ENCODE measurements around the gene SNCAIP.

SNCAIP gene

GRCh38 chr5:122330881-122331280 is 18.8 kb downstream of the SNCAIP start:
- no peak for DNase-seq (ENCODE audit: low read depth in 1 of 2, low spot score in 1 of 2)
- no peak for TF ChIP-seq SPI1 (IDR thresholded peaks at IDR 0.05; ENCODE audit: borderline replicate concordance, low read depth)
- Histone ChIP-seq H3K27me3 (ENCODE audit: insufficient read depth, poor library complexity, severe bottlenecking) (no peaks in the 10 kb centered on the region), H3K27ac (replicated peaks) (no peak overlapping the region), H3K4me3 (replicated peaks; ENCODE audit: insufficient read depth, low read length) (no peak overlapping the region)

GRCh38 chr5:122332599-122333555 is 20.8 kb downstream of the SNCAIP start:
- Histone ChIP-seq H3K27me3 (ENCODE audit: insufficient read depth, poor library complexity, severe bottlenecking) (no peaks in the 10 kb centered on the region), H3K27ac (replicated peaks) (no peak overlapping the region), H3K4me3 (replicated peaks; ENCODE audit: insufficient read depth, low read length) (no peak overlapping the region)
- no peak for TF ChIP-seq SPI1 (IDR thresholded peaks at IDR 0.05; ENCODE audit: borderline replicate concordance, low read depth)
- TF ChIP-seq POLR2AphosphoS5 (IDR thresholded peaks at IDR 0.05; ENCODE audit: low read depth) = no peak
- no peak for TF ChIP-seq CTCF (IDR thresholded peaks at IDR 0.05; ENCODE audit: insufficient read depth, low read length)
- no peak for TF ChIP-seq REST (IDR thresholded peaks at IDR 0.05; ENCODE audit: insufficient replicate concordance, low read depth)
- TF ChIP-seq GABPA (IDR thresholded peaks at IDR 0.05; ENCODE audit: low read depth) = no peak
- DNase-seq (ENCODE audit: low read depth in 1 of 2, low spot score in 1 of 2) = no peak

GRCh38 chr5:122333564-122333963 is 21.5 kb downstream of the SNCAIP start:
- TF ChIP-seq CTCF (IDR thresholded peaks at IDR 0.05; ENCODE audit: insufficient read depth, low read length) (no peak), POLR2AphosphoS5 (IDR thresholded peaks at IDR 0.05; ENCODE audit: low read depth) (no peak), REST (IDR thresholded peaks at IDR 0.05; ENCODE audit: insufficient replicate concordance, low read depth) (no peak), SPI1 (IDR thresholded peaks at IDR 0.05; ENCODE audit: borderline replicate concordance, low read depth) (no peak), GABPA (IDR thresholded peaks at IDR 0.05; ENCODE audit: low read depth) (no peak)
- no peak overlapping the region for H3K27ac ChIP-seq (replicated peaks)
- no peak for DNase-seq (ENCODE audit: low read depth in 1 of 2, low spot score in 1 of 2)
- no peaks in the 10 kb centered on the region for H3K27me3 ChIP-seq (ENCODE audit: insufficient read depth, poor library complexity, severe bottlenecking)
- H3K4me3 ChIP-seq (replicated peaks; ENCODE audit: insufficient read depth, low read length) = no peak overlapping the region

GRCh38 chr5:122339591-122339990 is 27.6 kb downstream of the SNCAIP start:
- no peak overlapping the region for H3K27ac ChIP-seq (replicated peaks)
- no peaks in the 10 kb centered on the region for H3K27me3 ChIP-seq (ENCODE audit: insufficient read depth, poor library complexity, severe bottlenecking)
- TF ChIP-seq SPI1 (IDR thresholded peaks at IDR 0.05; ENCODE audit: borderline replicate concordance, low read depth) (no peak), CTCF (IDR thresholded peaks at IDR 0.05; ENCODE audit: insufficient read depth, low read length) (no peak), POLR2AphosphoS5 (IDR thresholded peaks at IDR 0.05; ENCODE audit: low read depth) (no peak), REST (IDR thresholded peaks at IDR 0.05; ENCODE audit: insufficient replicate concordance, low read depth) (no peak), GABPA (IDR thresholded peaks at IDR 0.05; ENCODE audit: low read depth) (no peak)
- no peak overlapping the region for H3K4me3 ChIP-seq (replicated peaks; ENCODE audit: insufficient read depth, low read length)
- DNase-seq (ENCODE audit: low read depth in 1 of 2, low spot score in 1 of 2) = no peak
